ENCODE results near the gene FFAR3. TPM values are rescaled to one million over a fixed set of nuclear protein-coding genes. Genes with fewer than 3 reads are reported as not detected.

The FFAR3 gene
- total and polyA plus RNA-seq, 4 donors: 0.33 TPM; not detected in 3

GRCh38 chr19:35344511-35345031 is 13.7 kb upstream of the FFAR3 start:
- Histone ChIP-seq H3K27ac (ENCODE audit: low read depth in 1 of 2, low read length in 2 of 2) (no peak overlapping the region), H3K27me3 (ENCODE audit: control insufficient read depth in 4 of 4, insufficient read depth in 4 of 4, low read length in 3 of 4) (peaks cover 0 to 3% (median 0%) of the 10 kb centered on the region in 4 donors), H3K4me3 (ENCODE audit: low read depth in 1 of 3, low read length in 3 of 3) (no peak overlapping the region), H3K4me1 (ENCODE audit: control insufficient read depth in 4 of 4, insufficient read depth in 4 of 4, low read length in 3 of 4) (no peaks in the 10 kb centered on the region), H3K36me3 (ENCODE audit: control insufficient read depth in 4 of 4, insufficient read depth in 3 of 4, low read depth in 1 of 4, low read length in 3 of 4) (no peaks in the 10 kb centered on the region), H3K9ac (ENCODE audit: low read depth in 1 of 2, low read length in 2 of 2) (no peak overlapping the region), H3K9me3 (ENCODE audit: control insufficient read depth in 4 of 4, low read length in 3 of 4) (no peaks in the 10 kb centered on the region)
- no peak for DNase-seq (ENCODE audit: low spot score)
- WGBS: 88% methylated on average over 17 of the region's 17 CpGs
- no peak for TF ChIP-seq EGR1 (IDR thresholded peaks at IDR 0.05; ENCODE audit: low read depth in 2 of 2)
- TF ChIP-seq SP1 (IDR thresholded peaks at IDR 0.05): no peak
- no peak for TF ChIP-seq RAD21 (IDR thresholded peaks at IDR 0.05)
- no peak for TF ChIP-seq ATF3 (IDR thresholded peaks at IDR 0.05)
- TF ChIP-seq, protein P1, sequence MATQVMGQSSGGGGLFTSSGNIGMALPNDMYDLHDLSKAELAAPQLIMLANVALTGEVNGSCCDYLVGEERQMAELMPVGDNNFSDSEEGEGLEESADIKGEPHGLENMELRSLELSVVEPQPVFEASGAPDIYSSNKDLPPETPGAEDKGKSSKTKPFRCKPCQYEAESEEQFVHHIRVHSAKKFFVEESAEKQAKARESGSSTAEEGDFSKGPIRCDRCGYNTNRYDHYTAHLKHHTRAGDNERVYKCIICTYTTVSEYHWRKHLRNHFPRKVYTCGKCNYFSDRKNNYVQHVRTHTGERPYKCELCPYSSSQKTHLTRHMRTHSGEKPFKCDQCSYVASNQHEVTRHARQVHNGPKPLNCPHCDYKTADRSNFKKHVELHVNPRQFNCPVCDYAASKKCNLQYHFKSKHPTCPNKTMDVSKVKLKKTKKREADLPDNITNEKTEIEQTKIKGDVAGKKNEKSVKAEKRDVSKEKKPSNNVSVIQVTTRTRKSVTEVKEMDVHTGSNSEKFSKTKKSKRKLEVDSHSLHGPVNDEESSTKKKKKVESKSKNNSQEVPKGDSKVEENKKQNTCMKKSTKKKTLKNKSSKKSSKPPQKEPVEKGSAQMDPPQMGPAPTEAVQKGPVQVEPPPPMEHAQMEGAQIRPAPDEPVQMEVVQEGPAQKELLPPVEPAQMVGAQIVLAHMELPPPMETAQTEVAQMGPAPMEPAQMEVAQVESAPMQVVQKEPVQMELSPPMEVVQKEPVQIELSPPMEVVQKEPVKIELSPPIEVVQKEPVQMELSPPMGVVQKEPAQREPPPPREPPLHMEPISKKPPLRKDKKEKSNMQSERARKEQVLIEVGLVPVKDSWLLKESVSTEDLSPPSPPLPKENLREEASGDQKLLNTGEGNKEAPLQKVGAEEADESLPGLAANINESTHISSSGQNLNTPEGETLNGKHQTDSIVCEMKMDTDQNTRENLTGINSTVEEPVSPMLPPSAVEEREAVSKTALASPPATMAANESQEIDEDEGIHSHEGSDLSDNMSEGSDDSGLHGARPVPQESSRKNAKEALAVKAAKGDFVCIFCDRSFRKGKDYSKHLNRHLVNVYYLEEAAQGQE (IDR thresholded peaks at IDR 0.05): no peak
- TF ChIP-seq FOXA1 (IDR thresholded peaks at IDR 0.05): no peak

GRCh38 chr19:35345671-35346111 is 12.6 kb upstream of the FFAR3 start:
- Histone ChIP-seq H3K4me3 (ENCODE audit: low read depth in 1 of 3, low read length in 3 of 3) (no peak overlapping the region), H3K36me3 (ENCODE audit: control insufficient read depth in 4 of 4, insufficient read depth in 3 of 4, low read depth in 1 of 4, low read length in 3 of 4) (no peaks in the 10 kb centered on the region), H3K9me3 (ENCODE audit: control insufficient read depth in 4 of 4, low read length in 3 of 4) (no peaks in the 10 kb centered on the region), H3K4me1 (ENCODE audit: control insufficient read depth in 4 of 4, insufficient read depth in 4 of 4, low read length in 3 of 4) (no peaks in the 10 kb centered on the region), H3K27ac (ENCODE audit: low read depth in 1 of 2, low read length in 2 of 2) (no peak overlapping the region), H3K9ac (ENCODE audit: low read depth in 1 of 2, low read length in 2 of 2) (no peak overlapping the region), H3K27me3 (ENCODE audit: control insufficient read depth in 4 of 4, insufficient read depth in 4 of 4, low read length in 3 of 4) (peaks cover 0 to 3% (median 0%) of the 10 kb centered on the region in 4 donors)
- WGBS: 84% methylated on average over 11 of the region's 11 CpGs
- DNase-seq (ENCODE audit: low spot score): no peak
- TF ChIP-seq FOXA1 (IDR thresholded peaks at IDR 0.05) (no peak), ZBTB33 (IDR thresholded peaks at IDR 0.05) (no peak), HNF4A (conservative IDR thresholded peaks at IDR 0.05) (no peak), JUND (IDR thresholded peaks at IDR 0.05) (no peak), FOXA2 (IDR thresholded peaks at IDR 0.05) (no peak), TAF1 (conservative IDR thresholded peaks at IDR 0.05) (no peak)
- TF ChIP-seq, protein P2, sequence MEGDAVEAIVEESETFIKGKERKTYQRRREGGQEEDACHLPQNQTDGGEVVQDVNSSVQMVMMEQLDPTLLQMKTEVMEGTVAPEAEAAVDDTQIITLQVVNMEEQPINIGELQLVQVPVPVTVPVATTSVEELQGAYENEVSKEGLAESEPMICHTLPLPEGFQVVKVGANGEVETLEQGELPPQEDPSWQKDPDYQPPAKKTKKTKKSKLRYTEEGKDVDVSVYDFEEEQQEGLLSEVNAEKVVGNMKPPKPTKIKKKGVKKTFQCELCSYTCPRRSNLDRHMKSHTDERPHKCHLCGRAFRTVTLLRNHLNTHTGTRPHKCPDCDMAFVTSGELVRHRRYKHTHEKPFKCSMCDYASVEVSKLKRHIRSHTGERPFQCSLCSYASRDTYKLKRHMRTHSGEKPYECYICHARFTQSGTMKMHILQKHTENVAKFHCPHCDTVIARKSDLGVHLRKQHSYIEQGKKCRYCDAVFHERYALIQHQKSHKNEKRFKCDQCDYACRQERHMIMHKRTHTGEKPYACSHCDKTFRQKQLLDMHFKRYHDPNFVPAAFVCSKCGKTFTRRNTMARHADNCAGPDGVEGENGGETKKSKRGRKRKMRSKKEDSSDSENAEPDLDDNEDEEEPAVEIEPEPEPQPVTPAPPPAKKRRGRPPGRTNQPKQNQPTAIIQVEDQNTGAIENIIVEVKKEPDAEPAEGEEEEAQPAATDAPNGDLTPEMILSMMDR (IDR thresholded peaks at IDR 0.05; ENCODE audit: low read depth, low read length, missing input control): no peak
